IPS-18c (cell line): ENCODE measurements around the gene CSTB.
"Not testable (repeated sequence)": the region's sequence is repeated elsewhere in the genome, so short reads cannot be mapped to it uniquely, and the experiment has no call there.

Source experiments
- H3K4me3 ChIP-seq: 2 replicates; pipeline ENCODE4 v1.7.0; 2013; ENCODE audit warnings: low read depth, mild to moderate bottlenecking, low read length, moderate library complexity; ENCODE audit not compliant: insufficient read depth
- H3K9me3 ChIP-seq: one replicate; pipeline ENCODE4 v1.6.1; 2013; ENCODE audit warnings: mild to moderate bottlenecking, low read length, moderate library complexity; ENCODE audit not compliant: control insufficient read depth, insufficient read depth

Gene CSTB, protein sequence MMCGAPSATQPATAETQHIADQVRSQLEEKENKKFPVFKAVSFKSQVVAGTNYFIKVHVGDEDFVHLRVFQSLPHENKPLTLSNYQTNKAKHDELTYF

DNA sequence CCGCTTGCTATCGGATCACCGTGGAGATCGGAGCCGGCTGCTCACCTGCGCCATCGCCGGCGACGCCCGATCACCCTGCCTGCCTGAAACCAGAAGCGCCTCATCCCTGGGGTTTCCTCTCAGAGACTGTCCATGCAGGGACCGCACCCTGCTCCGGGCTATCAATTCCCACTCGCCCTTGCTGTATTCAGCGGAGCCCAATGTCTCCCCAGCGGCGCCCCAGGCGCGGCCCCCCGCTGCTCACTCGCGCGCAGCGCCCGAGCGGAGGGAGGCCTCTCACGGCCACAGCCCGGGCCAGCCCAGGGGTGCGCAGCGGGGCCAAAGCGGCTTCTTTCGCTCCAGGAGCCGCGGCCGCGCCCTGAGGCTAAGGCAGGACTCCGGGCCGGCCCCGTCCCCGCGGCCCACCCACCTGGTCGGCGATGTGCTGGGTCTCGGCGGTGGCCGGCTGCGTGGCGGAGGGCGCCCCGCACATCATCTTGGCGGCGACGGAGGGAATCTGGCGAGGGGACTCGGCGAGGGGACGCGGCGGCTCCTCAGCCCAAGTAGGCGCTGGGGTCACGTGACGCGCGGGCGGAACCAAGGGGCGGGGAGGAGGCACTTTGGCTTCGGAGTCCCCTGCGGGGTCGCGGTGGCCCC is at the start of gene CSTB:
Gene CSTB, minus strand, starts transcription at position 514 of the 636 bp plus-strand sequence. Its CDS starts 39 bp downstream, at position 475.
- Histone ChIP-seq H3K4me3 (peak within 1 kb of the TSS; percentile 82), H3K9me3 (no peaks in the 10 kb centered on the region)

DNA sequence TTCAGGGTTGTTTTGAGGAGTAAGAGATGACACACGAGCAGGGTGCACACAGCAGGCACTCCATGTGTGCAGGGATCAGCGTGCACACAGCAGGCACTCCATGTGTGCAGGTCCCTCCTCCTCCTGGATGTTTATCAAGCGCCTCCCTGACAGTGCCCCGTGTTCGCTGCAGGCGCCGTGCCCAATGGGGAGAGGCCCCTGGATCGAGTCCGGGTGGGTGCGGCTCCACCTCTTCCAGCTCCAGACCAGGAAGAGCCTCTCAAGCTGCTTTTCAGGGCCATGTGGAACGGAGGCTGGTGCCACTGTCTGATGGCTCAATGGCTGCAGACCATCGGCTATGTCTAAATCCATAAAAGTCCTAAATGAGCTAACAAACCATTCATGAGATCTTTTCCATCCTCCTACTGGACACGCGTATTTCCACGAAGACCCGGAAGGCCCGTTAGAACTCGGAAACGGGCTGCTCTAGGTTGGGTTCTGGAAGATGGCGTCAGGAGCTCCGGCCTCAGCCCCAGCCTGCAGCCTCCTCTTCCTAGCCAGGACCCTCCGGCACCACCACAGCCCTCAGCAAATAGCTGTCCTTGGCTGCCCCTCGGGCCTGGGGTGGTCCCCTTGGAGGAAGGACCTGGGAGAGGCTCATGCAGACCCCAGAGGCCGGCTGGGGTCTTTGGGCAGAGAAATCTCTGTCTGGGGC is 49.3 kb upstream of the CSTB start:
- no peak overlapping the region for H3K4me3 ChIP-seq

DNA sequence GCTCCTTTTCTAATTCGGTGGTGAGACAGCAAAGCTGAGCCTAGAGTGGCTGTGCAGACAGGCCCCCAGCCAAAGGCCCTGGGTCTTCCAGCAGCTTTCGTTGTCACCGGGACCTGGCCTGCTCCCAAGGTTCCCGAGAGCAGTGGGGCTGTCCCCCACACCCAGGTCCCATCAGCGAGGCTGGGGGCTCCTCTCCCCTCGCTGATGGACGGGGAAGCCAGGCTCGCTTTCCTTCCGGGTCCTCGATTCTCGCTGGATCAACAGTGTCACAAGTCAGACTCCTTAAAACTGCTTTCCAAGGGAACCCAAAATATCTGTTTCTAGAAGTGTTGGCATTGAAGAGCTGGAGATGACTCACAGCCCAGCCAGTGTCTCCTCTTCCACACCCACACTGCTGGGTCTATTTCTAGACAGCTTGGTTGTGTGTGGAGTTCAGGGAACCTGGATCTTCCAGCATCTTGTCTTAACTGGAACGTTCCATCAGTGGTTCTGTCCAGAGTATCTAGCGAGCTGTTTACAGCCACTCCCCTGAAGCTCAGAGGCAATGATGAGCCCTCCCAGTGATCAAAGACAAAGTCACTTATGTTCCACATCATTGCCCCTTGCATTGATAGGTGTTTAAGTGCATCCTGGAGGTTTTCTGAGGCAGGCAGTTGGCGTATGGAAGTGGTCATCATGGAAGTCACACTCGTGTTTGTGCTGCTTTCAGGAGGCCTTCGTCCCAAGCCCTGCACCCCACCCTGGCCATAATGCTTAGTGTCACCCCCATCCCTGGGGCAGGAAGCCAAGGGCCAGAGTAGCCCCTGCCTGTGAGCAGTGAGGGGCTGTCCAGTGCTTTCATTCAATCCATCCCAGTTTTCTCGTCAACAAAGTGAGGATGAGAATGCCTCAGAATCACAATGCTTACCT is 48.5 kb upstream of the CSTB start:
- peaks cover 6% of the 10 kb centered on the region for H3K9me3 ChIP-seq
- no peak overlapping the region for H3K4me3 ChIP-seq

More for the DNA sequence above, 49.3 kb upstream of the CSTB start:
- H3K9me3 ChIP-seq, result peaks cover 6% of the 10 kb centered on the region

DNA sequence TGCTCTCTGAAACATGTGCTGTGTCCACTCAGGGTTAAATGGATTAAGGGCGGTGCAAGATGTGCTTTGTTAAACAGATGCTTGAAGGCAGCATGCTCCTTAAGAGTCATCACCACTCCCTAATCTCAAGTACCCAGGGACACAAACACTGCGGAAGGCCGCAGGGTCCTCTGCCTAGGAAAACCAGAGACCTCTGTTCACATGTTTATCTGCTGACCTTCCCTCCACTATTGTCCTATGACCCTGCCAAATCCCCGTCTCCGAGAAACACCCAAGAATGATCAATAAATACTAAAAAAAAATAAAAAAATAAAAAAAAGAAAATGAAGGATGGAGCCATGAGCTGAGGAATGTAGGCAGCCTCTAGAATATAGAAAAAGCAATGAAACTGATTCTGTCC is 46.6 kb upstream of the CSTB start:
- H3K9me3 ChIP-seq, H3K4me3 ChIP-seq: not testable (repeated sequence)

DNA sequence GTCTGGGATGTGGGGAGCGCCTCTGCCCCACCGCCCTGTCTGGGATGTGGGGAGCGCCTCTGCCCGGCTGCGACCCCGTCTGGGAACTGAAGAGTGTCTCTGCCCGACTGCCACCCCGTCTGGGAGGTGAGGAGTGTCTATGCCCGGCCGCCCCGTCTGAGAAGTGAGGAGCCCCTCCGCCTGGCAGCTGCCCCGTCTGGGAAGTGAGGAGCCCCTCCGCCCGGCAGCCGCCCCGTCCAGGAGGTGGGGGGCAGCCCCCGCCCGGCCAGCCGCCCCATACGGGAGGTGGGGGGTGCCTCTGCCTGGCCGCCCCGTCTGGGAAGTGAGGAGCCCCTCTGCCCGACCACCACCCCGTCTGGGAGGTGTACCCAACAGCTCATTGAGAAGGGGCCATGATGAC is 46.1 kb upstream of the CSTB start:
- not testable (repeated sequence) for H3K9me3 ChIP-seq, H3K4me3 ChIP-seq

DNA sequence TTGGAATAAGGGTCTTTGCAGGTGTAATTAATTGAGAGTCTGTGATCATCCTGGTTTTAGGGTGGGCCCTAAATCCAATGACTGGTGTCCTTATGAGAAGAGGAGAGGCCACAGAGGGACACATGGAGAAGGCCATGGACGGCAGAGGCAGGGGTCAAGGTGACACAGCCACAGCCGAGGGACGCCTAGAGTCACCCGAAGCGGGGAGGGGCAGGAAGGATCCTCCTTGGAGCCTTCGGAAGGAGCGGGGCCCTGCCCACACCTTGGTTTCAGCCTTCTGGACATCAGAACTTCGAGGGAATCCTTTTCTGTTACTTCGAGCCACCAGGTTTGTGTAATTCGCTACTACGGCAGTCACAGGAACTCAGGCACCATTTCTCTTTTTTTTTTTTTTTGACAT is 44.4 kb upstream of the CSTB start:
- peaks cover 4% of the 10 kb centered on the region for H3K9me3 ChIP-seq
- no peak overlapping the region for H3K4me3 ChIP-seq

DNA sequence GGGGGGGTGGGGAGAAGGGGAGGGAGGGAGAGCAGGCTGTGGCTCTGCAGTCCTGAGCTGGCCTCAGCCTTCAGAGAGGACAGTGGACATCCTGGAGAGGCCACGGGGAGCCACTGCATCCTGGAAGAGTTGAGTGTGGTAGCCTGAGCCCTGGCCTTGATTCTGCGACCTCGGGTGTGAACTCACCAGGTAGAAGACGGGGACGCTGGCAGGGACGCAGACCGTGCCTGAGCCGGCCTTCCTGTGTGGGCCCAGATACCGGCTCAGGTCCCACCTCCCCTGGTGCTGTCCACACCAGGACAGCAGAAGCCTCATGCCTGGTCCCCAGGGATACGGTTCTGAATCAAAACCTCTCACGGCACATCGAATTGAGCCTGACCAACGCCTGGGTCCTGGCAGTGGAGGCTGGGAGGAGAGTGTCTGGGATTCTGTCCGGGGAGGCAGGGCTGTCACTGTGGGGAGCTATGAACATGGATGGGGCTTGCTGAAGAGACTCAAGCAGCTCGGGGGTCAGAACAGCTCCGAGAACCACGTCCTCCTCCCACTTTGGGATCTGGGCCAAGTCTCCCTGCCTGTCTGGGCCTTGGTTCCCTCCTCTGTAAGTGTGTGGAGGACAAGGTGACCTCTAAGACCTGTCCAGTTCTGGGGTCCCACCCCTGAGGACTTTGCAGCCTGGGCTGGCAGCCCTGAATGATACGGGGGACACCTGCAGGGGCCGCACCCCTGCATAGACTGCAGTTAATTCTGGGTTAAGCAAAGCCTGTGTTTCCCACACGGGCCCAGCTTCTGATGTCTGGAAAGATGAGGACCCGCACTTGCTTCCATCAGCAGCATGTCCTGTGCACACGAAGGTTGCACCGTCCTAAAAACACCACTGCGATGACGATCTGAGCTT is 43.6 kb upstream of the CSTB start:
- H3K9me3 ChIP-seq, result peaks cover 4% of the 10 kb centered on the region
- no peak overlapping the region for H3K4me3 ChIP-seq

DNA sequence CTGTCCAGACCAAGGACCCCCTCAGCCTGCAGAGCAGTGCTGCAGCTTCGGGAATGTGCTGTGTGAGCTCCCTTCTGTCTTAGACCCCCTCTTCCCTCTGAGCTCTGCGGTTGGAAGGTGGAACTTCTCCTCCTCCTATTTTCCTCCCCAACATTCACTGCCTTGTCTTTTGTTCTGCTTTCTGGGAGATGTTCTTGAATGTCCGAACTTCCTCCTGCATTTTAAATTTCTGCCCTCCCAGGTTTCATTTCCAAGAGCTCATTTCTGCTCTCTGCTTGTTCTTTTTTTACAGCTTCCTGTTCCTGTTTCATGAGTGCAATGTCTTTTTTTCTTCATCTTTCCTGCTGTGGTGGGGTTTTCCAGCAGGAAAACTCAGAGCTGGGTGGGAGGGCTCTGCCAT is 42.6 kb upstream of the CSTB start:
- H3K9me3 ChIP-seq, result peaks cover 4% of the 10 kb centered on the region
- no peak overlapping the region for H3K4me3 ChIP-seq

DNA sequence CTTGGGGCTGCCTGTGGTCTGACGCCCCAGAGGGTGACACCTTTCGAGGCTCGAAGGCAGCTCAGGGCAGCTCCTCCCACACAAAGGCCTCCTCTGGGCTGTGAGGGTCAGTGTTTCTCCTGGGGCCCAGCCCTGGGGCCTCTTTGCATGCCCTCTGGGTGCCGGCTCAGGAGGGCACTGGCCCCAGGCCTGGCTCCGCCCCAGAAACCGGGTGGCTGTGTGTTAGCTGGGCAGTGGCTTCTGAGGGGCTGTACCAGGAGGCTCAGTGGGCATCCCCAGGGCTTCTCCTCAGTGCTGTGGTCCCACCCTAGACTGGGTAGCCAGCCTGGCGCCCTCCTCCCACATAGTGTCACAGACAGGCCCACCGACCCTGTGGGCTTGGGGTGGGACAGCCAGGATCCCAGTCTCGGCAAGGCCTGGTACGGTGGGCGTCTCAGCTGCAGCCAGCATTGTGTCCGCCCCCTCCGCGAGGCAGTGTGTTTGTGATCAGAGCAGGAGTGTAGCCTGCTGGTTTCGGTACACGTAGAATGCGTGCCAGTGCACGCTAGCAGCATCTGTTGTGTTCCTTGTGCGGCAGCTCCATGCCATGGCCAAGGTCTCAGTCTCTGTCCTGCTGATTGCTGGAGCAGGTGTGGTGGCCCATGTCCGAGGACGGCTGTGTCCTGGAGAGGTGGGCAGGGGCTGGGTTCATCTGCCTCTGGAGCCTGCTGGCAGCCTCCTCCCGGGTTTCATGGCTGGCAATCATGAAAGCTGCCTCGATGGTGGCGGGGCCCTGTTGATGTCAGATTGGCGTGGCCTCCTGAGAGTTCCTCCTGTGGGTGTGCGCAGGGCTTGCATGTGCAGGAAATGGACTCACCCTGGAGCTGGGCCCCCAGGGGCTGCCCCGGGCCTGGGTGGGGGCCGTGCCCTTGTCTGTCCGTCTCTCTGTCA is 41.3 kb upstream of the CSTB start:
- peaks cover 4% of the 10 kb centered on the region for H3K9me3 ChIP-seq
- no peak overlapping the region for H3K4me3 ChIP-seq

DNA sequence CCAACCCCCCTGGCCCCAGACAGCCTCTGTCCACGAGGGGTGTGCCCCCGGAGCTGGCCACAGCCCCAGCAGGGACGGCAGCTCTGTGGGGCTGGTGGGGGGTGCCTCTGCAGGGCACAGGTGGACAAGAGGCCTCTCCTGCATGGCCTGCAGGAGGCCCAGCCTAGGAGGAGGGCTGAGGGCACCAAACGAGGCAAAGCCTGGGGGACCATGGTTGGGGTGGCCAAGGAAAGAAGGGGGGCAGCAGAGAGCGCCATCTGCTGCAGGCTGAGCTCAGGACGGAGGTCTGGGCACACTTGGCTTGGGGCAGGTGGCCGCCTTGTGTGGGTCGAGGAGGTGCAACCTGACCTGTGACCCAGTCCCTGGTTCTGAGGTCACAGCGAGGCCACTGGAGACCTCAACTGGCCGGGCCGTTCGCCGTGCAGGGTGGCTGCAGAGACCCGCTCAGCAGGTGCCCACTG is 40.5 kb upstream of the CSTB start:
- Histone ChIP-seq H3K4me3 (no peak overlapping the region), H3K9me3 (peaks cover 4% of the 10 kb centered on the region)

DNA sequence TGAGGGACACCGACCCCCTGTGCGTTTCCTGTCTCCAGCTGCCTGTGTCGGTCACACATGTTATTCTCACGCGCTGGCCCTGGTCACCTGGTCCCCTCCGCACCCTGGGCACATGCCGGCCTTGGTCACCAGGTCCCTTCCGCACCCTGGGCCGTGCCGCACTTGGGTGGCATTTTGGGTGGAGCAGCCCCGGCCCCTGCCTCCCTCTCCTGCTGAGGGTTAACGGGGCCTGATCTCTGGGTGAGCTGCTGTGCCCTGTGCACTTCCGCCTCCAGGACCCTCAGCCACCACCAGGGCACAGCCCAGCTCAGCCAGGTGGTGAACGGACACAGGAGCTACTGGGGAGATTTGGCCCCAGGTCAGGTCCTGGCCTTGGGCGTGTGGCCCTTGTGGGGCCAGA is 39.9 kb upstream of the CSTB start:
- no peak overlapping the region for H3K4me3 ChIP-seq
- peaks cover 2% of the 10 kb centered on the region for H3K9me3 ChIP-seq

DNA sequence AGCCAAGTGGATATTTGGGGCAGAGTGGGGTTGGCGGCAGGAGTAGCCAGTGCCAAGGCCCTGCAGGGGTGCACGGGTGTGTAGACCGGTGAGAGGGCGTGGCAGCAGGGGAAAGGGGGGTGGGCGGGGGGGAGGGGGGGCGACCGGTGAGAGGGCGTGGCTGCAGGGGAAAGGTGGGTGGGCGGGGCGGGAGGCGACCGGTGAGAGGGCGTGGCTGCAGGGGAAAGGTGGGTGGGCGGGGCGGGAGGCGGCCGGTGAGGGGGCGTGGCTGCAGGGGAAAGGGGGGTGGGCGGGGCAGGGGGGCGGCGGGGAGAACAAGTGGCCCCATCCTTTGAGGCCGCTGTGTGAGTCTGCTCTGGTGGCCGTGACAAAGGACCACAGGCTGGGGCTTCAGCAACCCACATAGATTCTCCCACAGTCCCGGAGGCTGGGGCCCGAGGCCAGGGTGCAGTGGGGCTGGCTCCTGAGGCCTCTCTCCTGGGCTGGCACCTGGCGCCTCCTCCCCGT is 39.1 kb upstream of the CSTB start:
- H3K4me3 ChIP-seq, result no peak overlapping the region
- H3K9me3 ChIP-seq, result no peaks in the 10 kb centered on the region

DNA sequence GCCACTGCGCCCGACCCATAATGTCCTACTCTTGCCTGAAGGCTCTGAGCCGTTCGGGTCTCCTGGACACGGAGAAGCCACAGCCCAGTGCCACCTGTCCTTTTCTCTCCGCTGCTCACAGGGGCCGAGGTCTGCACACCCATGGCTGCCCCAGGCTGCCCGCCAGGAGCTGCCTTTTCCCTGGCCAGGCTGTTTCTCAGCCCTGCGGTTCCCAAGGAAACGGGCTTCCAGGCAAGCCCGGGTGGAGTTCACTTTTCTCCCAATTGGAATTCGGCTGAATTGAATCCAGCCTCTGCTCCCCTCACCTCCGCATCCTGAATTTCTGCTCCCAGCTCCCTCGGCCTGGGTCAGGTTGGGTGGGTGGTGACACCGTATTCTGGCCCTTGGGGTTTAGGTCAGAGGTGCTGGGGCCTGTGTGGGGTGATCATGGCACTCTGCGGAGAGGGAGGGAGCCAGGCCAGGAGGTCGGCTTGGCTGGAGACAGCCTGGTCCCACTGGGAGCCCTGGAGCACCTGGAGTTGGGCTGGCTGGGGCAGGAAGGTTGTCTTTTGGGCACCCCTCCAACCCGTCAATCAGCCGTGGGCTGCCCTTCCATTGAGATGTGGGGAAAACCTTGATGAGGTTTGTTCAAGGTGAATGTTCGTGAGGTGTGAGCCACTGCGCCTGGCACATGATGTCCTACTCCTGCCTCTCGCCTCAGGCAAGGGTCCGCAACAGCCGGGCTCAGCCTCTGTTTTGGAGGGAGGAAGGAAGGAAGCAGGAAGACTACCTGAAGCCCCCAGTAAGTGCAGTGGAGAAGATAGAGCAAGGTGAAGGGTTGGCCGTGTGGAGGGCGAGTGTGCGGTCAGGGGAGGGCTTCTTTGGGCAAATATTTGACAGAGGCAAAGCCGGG is 38.4 kb upstream of the CSTB start:
- H3K4me3 ChIP-seq, result no peak overlapping the region; the same call in 1 of the 2 replicates
- H3K9me3 ChIP-seq, result no peaks in the 10 kb centered on the region

DNA sequence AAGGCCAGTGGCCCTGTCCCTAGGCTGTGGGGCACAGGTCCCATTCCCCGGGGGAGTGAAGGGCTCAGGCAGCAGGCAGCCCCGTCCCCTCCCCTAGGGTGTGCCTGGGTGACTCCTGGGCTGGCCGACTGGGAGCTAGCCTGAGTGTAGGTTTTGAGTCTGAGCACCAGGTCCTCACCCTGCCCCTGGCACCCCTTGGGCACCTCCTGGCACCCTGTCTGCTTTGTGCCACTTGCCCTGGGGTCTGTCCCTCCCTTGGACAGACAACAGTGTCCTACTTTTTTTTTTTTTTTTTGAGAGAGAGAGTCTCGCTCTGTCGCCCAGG is 37.5 kb upstream of the CSTB start:
- H3K9me3 ChIP-seq, result no peaks in the 10 kb centered on the region
- no peak overlapping the region for H3K4me3 ChIP-seq
